Ecto neural progenitor cell (in vitro differentiated cells): Measurements from ENCODE around the gene RHO.

Experiments
- DNase-seq: peaks from one replicate; pipeline ENCODE4 v3.0.0-alpha.2; 2018; ENCODE audit warnings: low spot score

RHO gene

GRCh38 chr3:129577925-129578786, 49.7 kb downstream of the RHO start:
- DNase-seq: no peak

GRCh38 chr3:129579991-129580390, 51.6 kb downstream of the RHO start:
- DNase-seq: no peak

- DNase-seq: no peak
Measured at GRCh38 chr3:129581623-129582022, 53.2 kb downstream of the RHO start.

GRCh38 chr3:129582799-129583198, 54.4 kb downstream of the RHO start:
- DNase-seq: no peak

DNA sequence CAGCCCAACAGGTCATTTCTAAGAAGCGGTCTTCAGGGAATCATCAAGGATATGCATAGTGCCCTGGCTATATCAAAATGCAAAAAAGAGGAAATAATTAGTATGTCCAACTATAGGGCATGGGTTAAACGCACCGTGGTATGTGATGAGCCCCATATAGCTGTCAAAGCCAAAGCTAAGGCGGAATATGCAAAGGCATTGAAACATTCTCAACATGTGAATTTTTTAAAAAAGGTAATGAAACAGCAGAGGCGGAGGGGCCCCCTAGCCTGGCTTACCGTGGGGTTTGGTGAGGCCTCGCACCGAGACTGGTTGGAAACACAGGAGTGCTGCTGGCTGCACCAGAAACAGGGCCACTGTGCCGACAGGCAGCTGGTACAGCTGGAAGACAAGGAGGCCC, 54.9 kb downstream of the RHO start:
- DNase-seq: no peak

GRCh38 chr3:129584631-129585030, 56.2 kb downstream of the RHO start:
- no peak for DNase-seq
